ENCODE data around the gene SIPA1L3.

DNA sequence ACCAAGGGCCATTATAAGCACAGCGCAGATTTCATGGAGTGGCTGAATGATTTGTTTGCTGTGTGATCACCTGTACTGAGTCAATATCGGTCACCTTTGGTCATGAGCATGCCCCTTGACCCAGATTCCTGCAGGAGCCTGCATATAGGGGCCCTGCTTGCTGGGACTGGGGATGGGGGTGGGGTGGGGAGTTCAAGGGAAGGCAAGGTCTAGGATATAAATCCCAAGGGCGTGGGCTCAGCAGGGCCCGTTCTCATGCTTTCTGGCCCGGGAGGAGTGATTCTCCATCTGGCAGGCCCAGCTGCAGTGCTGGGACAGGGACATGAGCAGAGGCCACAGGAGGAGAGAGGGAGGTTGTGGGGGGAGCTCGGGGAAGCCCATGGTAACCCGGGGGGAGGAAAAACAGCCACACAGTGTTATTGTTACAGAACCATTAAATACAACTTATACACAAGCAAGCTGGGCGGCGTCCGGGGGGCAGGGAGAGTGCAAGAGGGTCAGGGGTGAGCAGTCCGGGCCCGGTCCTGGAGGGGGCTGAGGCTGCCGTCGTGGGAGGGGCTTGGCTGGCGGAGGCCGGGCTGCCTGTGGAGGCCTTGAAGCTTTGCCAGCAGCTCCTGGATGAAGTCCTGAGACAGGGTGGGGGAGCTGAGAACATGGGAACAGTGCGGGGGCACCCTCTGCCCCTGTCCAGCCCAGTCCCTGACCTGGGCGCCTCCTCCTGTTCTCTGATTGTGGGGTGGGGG lies 344.0 kb downstream of the SIPA1L3 start:
- TF ChIP-seq EGR1 (IDR thresholded peaks at IDR 0.05) (no peak), RAD21 (IDR thresholded peaks at IDR 0.05; ENCODE audit: low read depth) (no peak), MAX (IDR thresholded peaks at IDR 0.05) (no peak)

Data from Ishikawa (cell line).